Smooth muscle cell of trachea (primary cell): ENCODE results near the gene PLEKHO1. TPM values are rescaled to one million over a fixed set of nuclear protein-coding genes. Genes with fewer than 3 reads are reported as not detected.

ENCODE experiments used
- total RNA-seq: library from RNA; depleted of rRNA; stranded (reverse); fragments of >200 nt; gene quantifications from 2 replicates; pipeline ENCODE4 v1.2.1, GENCODE V29; 2014

The PLEKHO1 gene
- 48.7 and 63.8 TPM in 2 replicates for total RNA-seq

GRCh38 chr1:150149271-150150132 is at the start of gene PLEKHO1:
TSS of gene PLEKHO1 (plus strand) at chr1:150149916. CDS start at chr1:150150258, 342 bp downstream.

Other genes with a start within 250 kb of the PLEKHO1 start
- 19.4 and 38.0 TPM in 2 replicates for gene SV2A, start 232.1 kb upstream of the PLEKHO1 start, total RNA-seq
- gene SF3B4, start 222.1 kb upstream of the PLEKHO1 start, total RNA-seq = 11.4 and 14.4 TPM in 2 replicates
- 12.2 and 13.2 TPM in 2 replicates for gene MTMR11, start 213.0 kb upstream of the PLEKHO1 start, total RNA-seq
- gene OTUD7B, start 139.2 kb upstream of the PLEKHO1 start, total RNA-seq = 19.6 and 20.8 TPM in 2 replicates
- 39.0 and 49.9 TPM in 2 replicates for gene VPS45, start 82.1 kb upstream of the PLEKHO1 start, total RNA-seq
- 11.1 and 32.3 TPM in 2 replicates for gene ANP32E, start 86.2 kb downstream of the PLEKHO1 start, total RNA-seq
- not detected in 2 replicates for gene CA14, start 107.9 kb downstream of the PLEKHO1 start, total RNA-seq
- gene APH1A, start 119.1 kb downstream of the PLEKHO1 start, total RNA-seq = 97.3 and 105 TPM in 2 replicates
- 30.3 and 44.8 TPM in 2 replicates for gene C1orf54, start 122.9 kb downstream of the PLEKHO1 start, total RNA-seq
- gene CIART, start 132.6 kb downstream of the PLEKHO1 start, total RNA-seq = 1.6 and 8.1 TPM in 2 replicates
- 30.4 and 57.2 TPM in 2 replicates for gene MRPS21, start 143.9 kb downstream of the PLEKHO1 start, total RNA-seq
- 32.9 and 42.0 TPM in 2 replicates for gene PRPF3, start 171.6 kb downstream of the PLEKHO1 start, total RNA-seq
- gene RPRD2, start 214.2 kb downstream of the PLEKHO1 start, total RNA-seq = 7.8 and 10.2 TPM in 2 replicates